Stimulated activated CD8-positive, alpha-beta memory T cell treated with anti-CD3 and anti-CD28 coated beads, Interleukin-4, amount 100 ng/mL, for 48 hours (primary cell): ENCODE data around the gene RHBDL1.
A peak's percentile ranks its signal among the peaks of the same experiment; 100 is the strongest.

Experiments used
- DNase-seq: peaks from one replicate; pipeline ENCODE4 v3.0.0-alpha.2; 2020

RHBDL1 gene

DNA sequence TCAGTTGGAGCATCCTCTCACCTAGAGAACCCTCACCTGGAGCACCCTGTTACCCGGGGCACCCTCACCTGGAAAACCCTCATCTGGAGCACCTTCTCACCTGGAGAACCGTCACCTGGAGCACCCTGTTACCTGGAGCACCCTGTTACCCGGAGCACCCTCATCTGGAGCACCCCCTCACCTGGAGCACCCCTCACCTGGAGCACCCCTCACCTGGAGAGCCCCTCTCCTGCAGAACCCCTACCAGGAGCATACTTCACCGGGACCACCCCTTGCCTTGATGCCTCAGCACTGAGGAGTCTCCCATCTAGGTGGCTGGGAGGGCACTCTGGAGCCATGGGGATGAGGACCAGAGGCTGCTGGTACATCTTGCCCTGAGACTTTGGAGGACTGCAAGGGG, 33.5 kb downstream of the RHBDL1 start:
- no peak for DNase-seq

DNA sequence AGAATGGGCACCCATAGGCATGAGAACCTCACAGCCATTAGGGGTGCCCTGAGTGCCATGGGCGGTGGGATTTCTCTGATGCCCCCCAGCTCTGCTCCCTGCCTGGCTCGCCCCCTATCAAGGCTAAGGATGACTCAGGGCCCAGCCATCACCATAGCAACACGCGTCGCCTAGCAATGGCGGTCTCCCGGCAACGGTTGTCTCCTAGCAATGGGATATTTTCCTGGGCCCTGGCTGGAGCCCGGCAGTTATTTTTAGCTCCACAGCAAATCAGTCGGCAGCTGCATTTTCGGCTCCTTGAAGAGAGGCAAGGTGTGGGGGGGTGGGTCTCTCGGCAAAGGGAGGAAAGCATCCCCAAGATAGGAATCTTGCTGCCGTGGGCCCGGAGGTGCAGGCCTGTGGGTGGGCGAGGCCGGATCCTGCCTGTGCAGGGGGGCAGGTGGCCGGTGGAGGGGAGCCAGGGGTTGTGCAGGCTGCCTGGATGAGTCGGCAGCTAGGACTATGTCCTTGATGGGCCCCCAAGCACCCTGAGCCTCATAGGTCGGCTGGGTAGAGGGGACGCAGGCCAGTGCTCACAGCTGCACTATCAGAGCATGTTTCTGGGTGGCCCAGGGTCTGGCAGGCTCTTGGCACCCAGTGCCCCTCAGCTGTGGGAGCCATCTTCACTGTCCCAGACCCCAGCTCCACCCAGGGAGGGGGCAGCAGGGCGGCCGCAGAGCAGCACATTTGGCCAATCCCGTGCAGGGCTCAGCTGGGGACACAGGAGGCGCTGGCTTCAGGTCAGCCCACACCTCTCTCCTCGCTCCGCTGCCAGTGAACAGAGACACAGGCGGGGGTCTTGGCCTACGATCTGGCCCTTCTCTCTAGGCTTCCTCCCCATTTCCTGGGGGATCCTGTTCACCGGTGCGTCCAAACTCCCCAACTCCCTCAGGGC, 34.4 kb downstream of the RHBDL1 start:
- no peak for DNase-seq

DNA sequence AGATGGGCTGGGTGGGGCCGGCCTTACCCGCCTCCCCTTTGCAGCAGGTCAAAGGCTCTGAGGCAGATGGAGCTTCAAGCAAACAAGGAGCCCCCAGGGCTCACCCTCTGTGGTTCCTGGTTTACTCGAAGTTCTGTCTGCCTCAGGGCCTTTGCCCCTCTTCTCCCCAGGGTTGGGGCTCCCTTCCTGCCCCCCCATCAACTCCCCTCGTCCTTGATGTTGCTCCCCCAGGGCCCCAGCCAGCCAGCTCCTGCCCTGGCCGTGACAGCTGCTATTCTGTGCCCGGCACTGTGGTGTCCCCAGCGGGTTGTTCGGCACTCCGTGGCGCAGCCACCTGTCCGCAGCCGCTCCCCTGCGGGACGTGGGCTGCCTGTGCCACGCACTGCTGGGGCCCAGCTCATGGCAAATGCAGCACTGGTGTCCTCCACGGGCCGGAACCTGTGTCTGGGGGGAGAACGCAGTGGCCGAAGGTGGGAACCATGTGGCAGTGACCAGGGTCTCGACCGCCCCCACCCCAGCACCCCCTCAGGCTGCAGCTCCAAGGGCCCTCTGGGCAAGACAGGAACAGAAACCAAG, 35.1 kb downstream of the RHBDL1 start:
- DNase-seq: no peak

DNA sequence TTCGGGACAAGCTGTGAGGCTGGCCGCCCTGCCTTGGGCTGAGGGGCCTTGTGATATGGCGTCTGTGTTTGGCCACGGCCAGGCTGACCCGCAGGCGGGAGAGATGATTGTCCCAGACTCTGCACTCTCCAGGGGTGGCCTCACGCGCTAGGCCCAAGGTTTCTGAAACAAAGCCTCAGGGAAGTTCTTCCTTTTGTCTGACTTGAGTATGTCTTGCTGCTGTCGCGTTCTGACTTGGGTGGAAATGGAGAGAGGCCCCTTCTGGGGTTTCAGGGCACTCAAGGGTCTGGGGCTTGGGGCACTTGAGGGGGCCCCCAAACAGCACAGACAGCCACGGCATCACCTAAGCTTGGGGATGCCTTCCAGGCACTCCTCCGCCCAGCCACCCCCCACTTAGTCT, 35.6 kb downstream of the RHBDL1 start:
- DNase-seq: no peak

DNA sequence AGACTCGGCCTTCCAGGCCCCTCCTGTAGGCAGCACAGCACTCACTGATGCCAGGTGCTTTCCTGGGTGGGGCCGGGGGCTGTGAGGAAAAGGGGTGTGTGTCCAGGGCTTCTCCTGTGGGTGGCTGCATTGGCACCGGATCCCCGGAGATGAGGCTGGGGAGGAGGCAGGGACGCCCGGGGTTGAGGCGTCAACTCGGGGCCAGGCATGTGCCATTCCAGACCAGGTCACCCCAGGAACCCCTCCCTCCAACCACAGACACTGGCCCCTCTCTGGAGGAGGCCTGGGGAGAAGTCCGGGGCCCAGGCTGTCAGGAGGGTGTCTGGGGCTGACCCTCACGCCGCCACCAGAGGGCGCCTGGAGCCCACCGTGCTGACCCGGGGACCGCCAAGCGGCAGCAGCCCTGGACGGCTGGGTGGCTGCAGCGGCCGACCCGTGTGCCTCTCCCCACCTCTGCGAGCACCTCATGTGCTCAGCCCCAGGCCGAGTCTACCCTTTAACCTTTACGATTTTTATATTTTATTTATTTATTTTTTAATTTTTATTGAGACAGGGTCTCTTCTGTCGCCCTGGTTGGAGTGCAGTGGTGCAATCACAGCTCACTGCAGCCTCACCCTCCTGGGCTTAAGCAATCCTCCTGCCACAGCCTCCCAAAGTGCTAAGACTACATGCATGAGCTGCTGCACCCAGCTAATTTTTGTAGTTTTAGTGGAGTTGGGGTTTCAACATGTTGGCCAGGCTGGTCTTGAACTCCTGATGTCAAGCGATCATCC, 36.3 kb downstream of the RHBDL1 start:
- DNase-seq: peak; percentile 91

DNA sequence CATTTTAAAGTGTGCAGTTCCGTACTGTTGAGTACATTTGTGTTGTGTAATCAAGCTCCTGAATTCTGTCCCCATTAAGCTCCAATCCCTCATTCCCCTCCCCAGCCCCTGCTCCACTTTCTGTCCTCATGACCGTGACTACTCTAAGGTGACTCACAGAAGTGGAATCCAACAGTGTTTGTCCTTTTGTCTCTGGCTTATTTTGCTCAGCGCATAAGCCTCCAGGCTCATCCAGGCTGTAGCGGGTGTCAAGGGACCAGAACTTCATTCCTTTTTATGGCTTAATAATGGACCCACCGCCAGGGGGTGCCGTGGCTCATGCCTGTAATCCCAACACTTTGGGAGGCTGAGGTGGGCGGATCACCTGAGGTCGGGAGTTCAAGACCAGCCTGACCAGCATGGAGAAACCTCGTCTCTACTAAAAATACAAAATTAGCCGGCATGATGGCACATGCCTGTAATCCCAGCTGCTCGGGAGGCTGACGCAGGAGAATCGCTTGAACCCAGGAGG, 37.3 kb downstream of the RHBDL1 start:
- peak; percentile 85 for DNase-seq

DNA sequence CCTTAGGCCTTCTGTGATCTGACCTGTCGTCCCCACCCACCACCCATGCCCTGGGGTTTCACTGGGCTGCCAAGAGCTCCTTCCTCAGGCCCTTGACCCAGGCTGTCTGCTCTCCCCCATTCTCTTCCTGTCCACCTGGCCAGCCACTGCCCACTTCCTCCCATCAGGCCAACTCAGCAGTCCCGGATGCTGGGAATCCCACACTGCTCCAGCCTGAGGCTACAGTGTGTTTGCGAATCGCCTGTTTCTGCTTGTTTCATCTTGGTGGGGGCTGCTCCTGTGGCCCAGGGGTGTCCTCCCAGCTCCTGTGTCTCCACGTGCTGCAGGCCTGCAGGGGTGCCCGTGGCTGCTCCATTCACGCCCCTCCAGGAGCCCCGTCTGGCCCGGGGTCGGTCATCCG, 38.6 kb downstream of the RHBDL1 start:
- no peak for DNase-seq

DNA sequence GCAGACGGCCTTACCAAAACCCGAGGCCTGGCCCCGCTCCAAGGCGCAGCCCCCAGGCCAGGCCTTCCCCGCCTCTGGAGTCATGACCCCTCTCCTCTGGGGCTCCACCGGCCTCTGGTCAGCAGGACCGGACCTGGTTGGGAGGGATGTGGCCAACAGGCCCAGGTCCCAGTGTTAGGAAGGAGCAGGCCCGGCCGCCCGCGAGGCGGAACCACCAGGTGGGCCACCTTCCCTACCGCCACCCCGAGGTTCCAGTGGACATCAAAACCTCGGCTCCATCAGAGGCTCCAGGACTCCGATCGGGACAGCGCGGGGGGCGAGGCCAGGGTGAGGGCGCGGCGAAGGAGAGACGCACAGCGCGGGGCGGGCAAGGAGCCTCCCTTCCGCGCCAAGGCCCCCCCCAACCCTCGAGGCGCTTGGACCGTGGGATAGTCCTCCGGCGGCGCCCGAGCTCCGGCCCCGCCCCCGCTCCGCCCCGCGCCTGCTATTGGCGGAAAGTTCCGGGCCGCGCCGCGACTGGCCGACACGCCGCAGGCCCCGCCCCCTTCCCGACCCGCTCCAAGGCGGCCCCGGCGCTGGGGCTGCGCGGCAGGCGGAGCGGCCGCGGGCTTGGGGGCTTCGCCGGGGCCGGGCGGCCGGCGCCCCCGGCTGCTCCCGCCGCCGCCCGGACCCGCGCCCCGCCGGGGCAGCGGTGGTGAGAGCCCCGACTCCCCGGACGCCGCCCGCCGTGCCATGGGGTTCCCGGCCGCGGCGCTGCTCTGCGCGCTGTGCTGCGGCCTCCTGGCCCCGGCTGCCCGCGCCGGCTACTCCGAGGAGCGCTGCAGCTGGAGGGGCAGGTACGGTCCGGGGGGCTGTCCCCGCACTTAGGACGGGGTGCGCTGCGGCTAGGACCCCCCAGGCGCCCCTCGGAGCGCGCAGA, 39.3 kb downstream of the RHBDL1 start, which contains the start of gene METRN:
Gene METRN, plus strand, starts transcription at position 561 of the 919 bp plus-strand sequence. Its CDS starts 172 bp downstream, at position 733.
- peak; percentile 96 for DNase-seq

DNA sequence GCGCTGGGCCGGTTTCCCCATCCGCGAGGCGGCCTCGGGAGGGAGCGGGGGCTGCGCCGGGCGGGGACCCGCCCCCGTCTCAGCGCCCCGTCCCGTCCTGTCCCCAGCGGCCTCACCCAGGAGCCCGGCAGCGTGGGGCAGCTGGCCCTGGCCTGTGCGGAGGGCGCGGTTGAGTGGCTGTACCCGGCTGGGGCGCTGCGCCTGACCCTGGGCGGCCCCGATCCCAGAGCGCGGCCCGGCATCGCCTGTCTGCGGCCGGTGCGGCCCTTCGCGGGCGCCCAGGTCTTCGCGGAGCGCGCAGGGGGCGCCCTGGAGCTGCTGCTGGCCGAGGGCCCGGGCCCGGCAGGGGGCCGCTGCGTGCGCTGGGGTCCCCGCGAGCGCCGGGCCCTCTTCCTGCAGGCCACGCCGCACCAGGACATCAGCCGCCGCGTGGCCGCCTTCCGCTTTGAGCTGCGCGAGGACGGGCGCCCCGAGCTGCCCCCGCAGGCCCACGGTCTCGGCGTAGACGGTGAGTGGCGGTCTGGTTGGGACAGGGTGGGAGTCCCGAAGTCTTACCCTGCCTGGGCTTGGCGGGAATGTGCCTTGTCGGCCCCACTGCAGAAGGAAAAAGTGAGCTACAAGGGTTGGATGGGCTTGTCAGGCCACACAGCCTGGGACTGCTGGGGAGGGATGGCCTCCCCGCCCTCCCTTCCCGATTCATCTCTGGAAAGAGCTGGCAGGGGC, 40.2 kb downstream of the RHBDL1 start:
- no peak for DNase-seq

DNA sequence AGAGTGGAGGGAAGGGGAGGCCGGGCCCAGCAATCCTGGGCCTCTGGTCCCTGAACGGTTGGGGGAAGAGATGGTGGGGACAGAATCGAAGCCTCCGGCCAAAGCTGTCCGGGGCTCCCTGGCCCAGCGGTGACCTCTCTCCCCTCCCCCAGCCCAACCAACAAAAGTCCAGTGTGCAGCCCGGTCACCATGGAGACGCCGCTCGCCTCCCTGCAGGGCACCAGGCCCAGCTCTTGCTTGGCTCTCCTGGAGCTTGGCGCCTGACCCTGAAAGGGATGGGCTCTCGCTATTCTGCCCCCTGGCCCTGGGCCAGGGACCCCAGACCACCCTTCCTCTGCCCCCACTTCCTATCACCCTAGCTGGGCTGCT, 40.7 kb downstream of the RHBDL1 start:
- DNase-seq: no peak

DNA sequence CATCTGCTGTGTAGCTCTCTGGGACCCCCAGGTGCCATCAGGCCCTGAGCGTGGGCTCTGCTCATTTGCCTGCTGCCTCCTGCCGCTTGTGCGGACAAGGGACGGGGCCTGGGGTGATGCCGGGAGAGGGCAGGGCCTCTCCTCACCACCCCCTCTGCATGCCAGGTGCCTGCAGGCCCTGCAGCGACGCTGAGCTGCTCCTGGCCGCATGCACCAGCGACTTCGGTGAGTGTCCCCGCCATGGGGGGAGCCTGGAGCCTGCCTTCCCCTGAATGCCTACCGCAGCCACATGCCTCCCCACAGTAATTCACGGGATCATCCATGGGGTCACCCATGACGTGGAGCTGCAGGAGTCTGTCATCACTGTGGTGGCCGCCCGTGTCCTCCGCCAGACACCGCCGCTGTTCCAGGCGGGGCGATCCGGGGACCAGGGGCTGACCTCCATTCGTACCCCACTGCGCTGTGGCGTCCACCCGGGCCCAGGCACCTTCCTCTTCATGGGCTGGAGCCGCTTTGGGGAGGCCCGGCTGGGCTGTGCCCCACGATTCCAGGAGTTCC, 41.4 kb downstream of the RHBDL1 start:
- no peak for DNase-seq

DNA sequence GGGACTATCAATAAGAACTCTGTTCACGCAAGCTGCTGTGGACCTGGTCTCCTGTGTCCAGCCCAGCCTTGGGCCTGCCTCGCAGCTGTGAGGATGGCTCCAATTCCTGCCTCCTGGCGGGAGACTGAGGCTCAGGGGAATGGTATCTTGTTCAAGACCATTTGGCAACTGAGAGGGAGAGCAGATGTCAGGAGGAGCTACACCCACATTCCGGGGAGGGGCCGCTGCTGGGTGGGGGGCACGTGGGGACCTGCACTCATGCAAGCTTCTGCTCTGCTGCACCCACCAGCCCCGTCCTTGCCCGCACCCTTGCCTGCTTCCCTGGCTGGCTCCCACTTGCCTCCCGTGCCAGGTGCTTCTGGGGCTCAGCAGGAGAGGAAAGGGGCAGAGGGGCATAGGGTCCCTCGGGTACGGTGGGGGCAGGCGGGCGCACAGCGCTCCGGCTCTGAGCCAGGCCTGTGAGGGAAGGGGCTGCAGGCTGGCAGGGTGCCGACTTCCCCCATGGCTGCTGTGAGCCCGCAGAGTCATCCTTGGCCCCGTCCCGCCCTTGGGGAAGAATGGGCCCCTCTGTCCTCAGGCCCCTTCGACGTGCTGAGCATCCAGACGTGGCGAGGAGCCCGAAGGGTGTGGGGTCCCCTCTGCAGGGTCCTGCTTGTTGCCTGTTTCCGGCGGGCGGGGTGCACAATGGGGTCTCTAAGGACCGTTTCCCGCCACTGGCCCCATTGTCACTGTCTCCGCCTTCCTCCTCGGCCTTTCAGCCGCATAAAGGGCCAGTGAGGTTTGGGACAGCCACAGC, 42.2 kb downstream of the RHBDL1 start:
- DNase-seq: no peak

DNA sequence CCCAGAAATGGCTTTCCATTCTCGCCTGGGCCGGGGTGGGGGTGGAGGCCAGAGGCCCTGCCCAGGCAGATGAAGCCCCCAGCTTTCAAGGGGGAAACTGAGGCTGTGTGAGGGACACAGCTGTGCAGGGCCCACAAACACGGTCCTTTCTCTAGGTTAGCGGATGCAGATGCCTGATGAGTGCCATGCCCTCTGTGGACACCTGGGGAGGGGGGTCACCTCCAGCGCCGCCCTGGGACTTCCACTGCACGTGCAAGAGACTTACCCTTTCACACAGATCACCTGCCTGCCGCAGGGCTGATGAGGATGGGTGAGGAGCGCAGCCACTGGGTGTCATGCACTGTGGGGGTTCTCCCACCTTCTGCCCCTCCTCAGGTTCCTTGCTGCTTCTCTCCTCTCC, 42.9 kb downstream of the RHBDL1 start:
- no peak for DNase-seq

DNA sequence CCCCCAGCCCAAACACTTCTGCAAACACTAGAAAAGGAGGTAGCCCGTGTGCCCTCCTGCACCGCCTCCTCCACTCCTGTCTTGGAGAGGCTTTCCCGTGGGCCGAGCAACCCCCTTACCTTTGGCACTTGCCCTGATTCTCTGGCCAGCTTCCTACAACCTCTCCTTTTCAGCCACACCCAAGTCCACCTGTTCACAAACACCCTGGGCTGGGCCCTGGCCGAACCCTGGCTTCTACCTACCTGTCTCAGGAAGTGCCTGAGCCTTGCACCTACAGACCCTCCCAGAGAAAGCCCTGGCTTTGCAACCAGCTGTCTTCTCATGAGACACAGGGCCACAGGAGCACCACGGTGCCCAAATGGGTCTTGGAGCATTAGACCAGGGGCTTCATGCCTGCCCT, 43.5 kb downstream of the RHBDL1 start:
- no peak for DNase-seq

DNA sequence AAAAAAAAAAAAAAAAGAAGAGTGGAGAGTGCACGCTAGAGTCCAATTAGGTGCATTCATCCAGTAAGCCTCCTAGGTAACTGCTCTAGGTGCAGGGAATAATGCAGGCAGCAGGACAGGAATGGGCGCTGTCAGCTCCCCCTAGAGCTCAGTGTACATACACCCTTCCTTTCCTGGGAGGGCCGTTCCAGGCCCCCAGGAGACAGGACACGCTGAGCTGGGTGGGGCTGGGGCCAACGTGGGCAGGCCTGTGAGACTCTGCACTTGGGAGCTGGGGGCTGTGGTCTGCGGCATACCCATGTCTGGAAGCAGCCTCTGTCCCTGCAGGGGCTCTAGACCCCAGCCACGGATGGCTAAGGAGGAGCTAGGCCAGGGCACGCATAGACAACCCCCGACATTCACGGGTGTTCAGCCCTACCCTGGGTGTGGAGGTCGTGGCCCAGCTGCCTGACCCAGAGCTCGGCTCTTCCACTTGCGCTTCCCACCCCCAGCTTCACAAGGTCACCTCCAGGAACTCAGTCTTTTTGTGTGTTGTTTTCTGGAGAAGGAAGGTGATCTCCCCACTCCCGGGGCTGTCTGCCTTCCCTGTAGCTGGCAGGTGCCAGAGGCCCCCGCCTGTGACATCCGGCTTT, 44.5 kb downstream of the RHBDL1 start:
- no peak for DNase-seq

DNA sequence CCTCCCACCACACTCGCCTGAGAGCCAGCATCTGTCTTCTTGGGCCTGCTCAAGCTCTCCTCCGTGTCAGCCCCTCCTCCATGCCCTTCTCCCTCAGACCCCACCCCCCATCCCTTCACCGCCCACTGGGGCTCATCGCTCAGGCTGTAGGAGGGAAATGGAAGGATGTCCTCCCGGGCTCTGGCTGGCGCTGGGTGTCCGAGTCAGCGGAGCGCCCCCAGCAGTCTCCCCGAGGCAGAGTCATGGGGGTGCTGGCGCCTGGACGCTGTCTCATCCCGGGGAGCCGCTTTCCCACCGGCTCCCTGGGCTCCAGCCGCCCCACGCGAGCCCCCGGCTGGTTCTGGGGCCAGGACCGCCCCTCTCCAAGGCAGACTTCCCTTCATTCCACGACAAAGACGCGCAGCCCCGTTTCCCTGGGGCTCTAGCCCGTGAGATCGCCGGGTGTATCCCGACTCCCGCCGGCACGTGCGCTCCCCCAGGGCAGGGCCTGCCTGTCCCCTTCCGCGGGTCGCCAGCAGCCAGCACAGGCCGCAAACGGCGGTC, 45.0 kb downstream of the RHBDL1 start:
- peak; percentile 73 for DNase-seq

DNA sequence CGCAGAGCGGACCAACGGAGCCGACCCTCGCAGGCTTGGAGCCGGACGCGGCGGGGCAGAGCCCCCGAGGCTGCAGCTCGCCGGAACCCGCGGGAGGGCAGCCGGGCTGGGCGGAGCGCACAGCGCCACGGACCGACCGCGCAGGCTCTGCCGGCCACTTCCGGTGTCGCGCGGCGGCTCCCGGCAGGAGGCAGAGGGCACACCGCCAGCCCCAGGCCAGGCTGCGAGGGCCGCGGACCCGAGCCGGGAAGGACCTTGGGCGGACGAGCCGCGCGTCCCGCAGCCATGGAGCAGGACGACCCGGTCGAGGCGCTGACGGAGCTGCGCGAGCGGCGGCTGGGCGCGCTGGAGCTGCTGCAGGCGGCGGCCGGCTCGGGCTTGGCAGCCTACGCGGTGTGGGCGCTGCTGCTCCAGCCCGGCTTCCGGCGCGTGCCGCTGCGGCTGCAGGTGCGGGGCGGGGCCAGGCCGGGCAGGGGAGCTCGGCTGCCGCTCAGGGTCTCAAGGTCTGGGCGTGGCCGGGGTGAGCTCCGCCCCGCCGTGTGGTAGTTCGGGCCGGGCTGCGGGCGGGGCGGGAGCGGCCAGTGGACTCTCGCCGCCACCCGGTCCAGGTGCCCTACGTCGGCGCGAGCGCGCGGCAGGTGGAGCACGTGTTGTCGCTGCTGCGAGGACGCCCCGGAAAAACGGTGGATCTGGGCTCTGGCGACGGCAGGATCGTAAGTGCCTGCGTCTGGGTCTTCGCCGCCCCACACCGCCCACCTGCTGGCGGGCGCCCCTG, 45.7 kb downstream of the RHBDL1 start, which contains the start of gene ANTKMT:
Gene ANTKMT, plus strand, starts transcription at position 157 of the 775 bp plus-strand sequence. Its CDS starts 129 bp downstream, at position 286.
- peak; percentile 87 for DNase-seq

DNA sequence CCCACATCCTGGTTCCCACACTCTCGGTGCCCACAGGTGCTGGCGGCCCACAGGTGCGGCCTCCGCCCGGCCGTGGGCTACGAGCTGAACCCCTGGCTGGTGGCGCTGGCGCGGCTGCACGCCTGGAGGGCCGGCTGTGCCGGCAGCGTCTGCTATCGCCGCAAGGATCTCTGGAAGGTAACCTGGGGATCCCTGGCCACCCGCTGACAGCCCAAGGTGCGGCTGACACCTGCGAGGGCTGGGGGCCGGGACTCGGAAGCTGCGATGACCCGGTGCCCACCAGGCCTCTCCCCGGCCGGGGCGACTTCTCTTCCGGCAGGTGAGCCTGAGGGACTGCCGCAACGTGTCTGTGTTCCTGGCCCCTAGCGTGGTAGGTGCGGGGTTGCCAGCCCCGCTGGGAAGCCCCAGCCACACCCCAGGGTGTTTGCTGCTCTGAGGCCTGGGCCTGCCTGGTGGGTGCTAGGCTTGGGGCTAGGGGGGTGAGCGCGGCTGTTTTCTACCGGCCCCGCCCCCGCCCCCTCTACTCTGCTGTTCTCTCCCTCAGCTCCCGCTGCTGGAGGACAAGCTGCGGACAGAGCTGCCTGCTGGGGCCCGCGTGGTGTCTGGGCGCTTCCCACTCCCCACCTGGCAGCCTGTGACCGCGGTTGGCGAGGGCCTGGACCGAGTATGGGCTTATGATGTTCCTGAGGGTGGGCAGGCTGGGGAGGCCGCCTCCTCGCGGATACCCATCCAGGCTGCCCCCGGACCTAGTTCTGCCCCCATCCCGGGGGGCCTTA, 46.5 kb downstream of the RHBDL1 start:
- no peak for DNase-seq
